Smooth muscle cell (in vitro differentiated cells): ENCODE measurements around the gene P2RY8. TPM values are rescaled to one million over a fixed set of nuclear protein-coding genes. Genes with fewer than 3 reads are reported as not detected.

Experiments used
- DNase-seq: peaks from one replicate; lab custom pipeline; 2025; ENCODE audit not compliant: unreplicated experiment; lab: John Stamatoyannopoulos, UW
- H2AFZ ChIP-seq: fragments of 200-600 bp; sonication (generic); 2 replicates; pipeline ENCODE4 v1.6.0; 2016; ENCODE audit warnings: antibody characterized with exemption, low read depth, mild to moderate bottlenecking
- H3F3A ChIP-seq: fragments of 200-600 bp; sonication (generic); 2 replicates; pipeline ENCODE4 v1.6.0; 2017; ENCODE audit warnings: antibody characterized with exemption, low read depth
- H3K27ac ChIP-seq: fragments of 200-600 bp; sonication (generic); 2 replicates; pipeline ENCODE4 v1.5.1; 2016; ENCODE audit warnings: low read depth, mild to moderate bottlenecking
- H3K27me3 ChIP-seq: fragments of 200-600 bp; sonication (generic); 2 replicates; pipeline ENCODE4 v1.6.1; 2016; ENCODE audit warnings: low read depth, mild to moderate bottlenecking
- H3K36me3 ChIP-seq: fragments of 200-600 bp; sonication (generic); 2 replicates; pipeline ENCODE4 v1.5.1; 2016; ENCODE audit warnings: low read depth
- H3K4me1 ChIP-seq: fragments of 200-600 bp; sonication (generic); 2 replicates; pipeline ENCODE4 v1.5.1; 2016; ENCODE audit warnings: low read depth
- H3K4me2 ChIP-seq: fragments of 200-600 bp; sonication (generic); 2 replicates; pipeline ENCODE4 v1.6.0; 2016; ENCODE audit warnings: mild to moderate bottlenecking
- H3K4me3 ChIP-seq: fragments of 200-600 bp; sonication (generic); 2 replicates; pipeline ENCODE4 v1.5.1; 2016; ENCODE audit warnings: mild to moderate bottlenecking
- H3K79me2 ChIP-seq: fragments of 200-600 bp; sonication (generic); 2 replicates; pipeline ENCODE4 v1.6.0; 2016; ENCODE audit warnings: low read depth, mild to moderate bottlenecking
- H3K9ac ChIP-seq: fragments of 200-600 bp; sonication (generic); 2 replicates; pipeline ENCODE4 v1.6.0; 2016; ENCODE audit warnings: low read depth
- H3K9me3 ChIP-seq: fragments of 200-600 bp; sonication (generic); replicated peaks from 2 replicates; pipeline ENCODE4 v1.5.1; 2016; ENCODE audit warnings: low read depth
- H4K20me1 ChIP-seq: fragments of 200-600 bp; sonication (generic); 2 replicates; pipeline ENCODE4 v1.6.0; 2016; ENCODE audit warnings: low read depth
- WGBS: methylation state at CpG from one replicate; pipeline ENCODE4 v1.1.7; 2016; ENCODE audit warnings: low lambda C conversion rate; 5-methylcytosine and 5-hydroxymethylcytosine counted together
- polyA plus RNA-seq: library from polyadenylated mRNA; unstranded; fragments of >200 nt; fragmentation: Nextera tagmentation; extraction: Ambion mirVana; gene quantifications from 2 replicates; pipeline ENCODE4 v1.2.1, GENCODE V29; 2016
- total RNA-seq: library from RNA; depleted of rRNA; stranded (reverse); fragments of >200 nt; gene quantifications from 2 replicates; pipeline ENCODE4 v1.2.3, GENCODE V29; 2014
- TF ChIP-seq, protein P1 (sequence below): fragments of 200-600 bp; sonication (generic); IDR thresholded peaks from 2 replicates; pipeline ENCODE4 v1.5.1; 2017; ENCODE audit warnings: borderline replicate concordance, mild to moderate bottlenecking, antibody characterized with exemption; ENCODE audit not compliant: insufficient read depth, poor library complexity, severe bottlenecking

The P2RY8 gene
- total and polyA plus RNA-seq, 2 experiments from 2014 or later: not detected

DNA sequence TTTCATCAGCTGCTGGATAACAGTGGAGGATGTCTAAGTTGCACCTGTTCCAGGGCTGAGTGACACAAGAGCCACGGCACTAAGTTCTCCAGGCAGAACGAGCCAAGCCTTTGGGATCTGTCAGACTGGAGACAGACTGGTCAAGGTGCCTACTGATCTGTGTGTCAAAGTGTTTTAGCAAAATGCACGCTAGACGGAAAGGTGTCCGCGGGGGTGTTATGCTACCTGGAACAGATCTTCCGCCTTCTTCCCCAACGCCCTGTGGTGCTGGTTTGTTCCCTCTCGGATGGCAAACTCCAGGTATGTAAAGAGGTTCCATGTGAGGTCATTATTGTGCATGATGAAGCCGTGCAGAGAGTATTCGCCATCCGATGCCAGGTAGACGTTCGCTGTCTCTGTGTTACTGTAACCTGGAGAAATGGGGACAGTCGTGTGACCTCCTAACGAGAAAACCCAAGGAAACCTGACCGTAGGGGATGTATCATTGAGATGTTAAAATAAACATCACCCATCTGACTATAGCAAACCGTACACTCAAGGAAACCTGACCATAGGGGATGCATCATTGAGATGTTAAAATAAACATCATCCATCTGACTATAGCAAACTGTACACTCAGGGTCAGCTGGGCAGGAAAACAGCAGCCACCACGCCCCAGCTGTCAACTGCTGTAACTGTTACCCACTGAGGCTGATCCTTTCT is 115.4 kb downstream of the P2RY8 start:
- Histone ChIP-seq H3K4me3 (no peak overlapping the region), H3K27me3 (no peaks in the 10 kb centered on the region), H4K20me1 (no peaks in the 10 kb centered on the region), H3K4me1 (no peaks in the 10 kb centered on the region), H3K4me2 (no peak overlapping the region), H3K79me2 (no peaks in the 10 kb centered on the region), H3K9ac (no peak overlapping the region), H3K27ac (no peak overlapping the region), H3F3A (no peaks in the 10 kb centered on the region), H2AFZ (no peak overlapping the region), H3K36me3 (peaks cover 7% of the 10 kb centered on the region), H3K9me3 (peaks cover 2% of the 10 kb centered on the region)
- TF ChIP-seq, protein P1, sequence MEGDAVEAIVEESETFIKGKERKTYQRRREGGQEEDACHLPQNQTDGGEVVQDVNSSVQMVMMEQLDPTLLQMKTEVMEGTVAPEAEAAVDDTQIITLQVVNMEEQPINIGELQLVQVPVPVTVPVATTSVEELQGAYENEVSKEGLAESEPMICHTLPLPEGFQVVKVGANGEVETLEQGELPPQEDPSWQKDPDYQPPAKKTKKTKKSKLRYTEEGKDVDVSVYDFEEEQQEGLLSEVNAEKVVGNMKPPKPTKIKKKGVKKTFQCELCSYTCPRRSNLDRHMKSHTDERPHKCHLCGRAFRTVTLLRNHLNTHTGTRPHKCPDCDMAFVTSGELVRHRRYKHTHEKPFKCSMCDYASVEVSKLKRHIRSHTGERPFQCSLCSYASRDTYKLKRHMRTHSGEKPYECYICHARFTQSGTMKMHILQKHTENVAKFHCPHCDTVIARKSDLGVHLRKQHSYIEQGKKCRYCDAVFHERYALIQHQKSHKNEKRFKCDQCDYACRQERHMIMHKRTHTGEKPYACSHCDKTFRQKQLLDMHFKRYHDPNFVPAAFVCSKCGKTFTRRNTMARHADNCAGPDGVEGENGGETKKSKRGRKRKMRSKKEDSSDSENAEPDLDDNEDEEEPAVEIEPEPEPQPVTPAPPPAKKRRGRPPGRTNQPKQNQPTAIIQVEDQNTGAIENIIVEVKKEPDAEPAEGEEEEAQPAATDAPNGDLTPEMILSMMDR: no peak
- no peak for DNase-seq
- WGBS: 97% methylated on average over 19 of the region's 19 CpGs

- Histone ChIP-seq H3K4me3 (no peak overlapping the region), H3F3A (no peaks in the 10 kb centered on the region), H3K9ac (no peak overlapping the region), H2AFZ (no peak overlapping the region), H4K20me1 (no peaks in the 10 kb centered on the region), H3K79me2 (no peaks in the 10 kb centered on the region), H3K36me3 (peaks cover 7% of the 10 kb centered on the region), H3K27me3 (no peaks in the 10 kb centered on the region), H3K9me3 (peaks cover 2% of the 10 kb centered on the region), H3K4me2 (no peak overlapping the region), H3K27ac (no peak overlapping the region), H3K4me1 (no peaks in the 10 kb centered on the region)
- TF ChIP-seq, protein P1: no peak
- DNase-seq: no peak
- WGBS: 84% methylated on average over 14 of the region's 14 CpGs
Measured at GRCh38 chrX:1420371-1420770, 116.6 kb downstream of the P2RY8 start.

- H3K36me3 ChIP-seq: peaks cover 7% of the 10 kb centered on the region
Measured at GRCh38 chrX:1419545-1420355, 117.2 kb downstream of the P2RY8 start.

More at GRCh38 chrX:1419545-1420355, 117.2 kb downstream of the P2RY8 start:
- H3K27me3 ChIP-seq: no peaks in the 10 kb centered on the region
- H3K79me2 ChIP-seq: no peaks in the 10 kb centered on the region
- 94% methylated on average over 18 of the region's 19 CpGs for WGBS
- H3F3A ChIP-seq: no peaks in the 10 kb centered on the region
- TF ChIP-seq, protein P1: no peak
- DNase-seq: no peak
- H3K9ac ChIP-seq: no peak overlapping the region
- no peak overlapping the region for H2AFZ ChIP-seq
- H3K4me3 ChIP-seq: no peak overlapping the region
- peaks cover 2% of the 10 kb centered on the region for H3K9me3 ChIP-seq
- H3K4me2 ChIP-seq: no peak overlapping the region
- H4K20me1 ChIP-seq: no peaks in the 10 kb centered on the region
- H3K27ac ChIP-seq: no peak overlapping the region
- H3K4me1 ChIP-seq: no peaks in the 10 kb centered on the region
